Posterior vena cava (tissue), 2 donors: ENCODE data around the gene RELN. TPM values are rescaled to one million over a fixed set of nuclear protein-coding genes. Genes with fewer than 3 reads are reported as not detected.

Source experiments
- total RNA-seq, 2 donors: library from RNA; stranded (reverse); fragmentation: NEBNext Ultra II Directional; extraction: Animal tissue kit (Norgen Biotek cat#: 25700); gene quantifications; one replicate each; pipeline ENCODE4 v1.2.1, GENCODE V29; 2021
- donor health status: DM: yes; HTN: yes; CAD: no.
- donor health status: DM: yes; HTN: yes; CAD: no.

RELN gene
- total RNA-seq, 2 donors from 2014 or later = 5.0 to 6.2 TPM

Other genes with a start within 250 kb of the RELN start
- 10 to 100 TPM; 13.2 to 16.9 TPM for gene ORC5, start 218.4 kb upstream of the RELN start, total RNA-seq